Measurements from ENCODE around the gene AHI1.

DNA sequence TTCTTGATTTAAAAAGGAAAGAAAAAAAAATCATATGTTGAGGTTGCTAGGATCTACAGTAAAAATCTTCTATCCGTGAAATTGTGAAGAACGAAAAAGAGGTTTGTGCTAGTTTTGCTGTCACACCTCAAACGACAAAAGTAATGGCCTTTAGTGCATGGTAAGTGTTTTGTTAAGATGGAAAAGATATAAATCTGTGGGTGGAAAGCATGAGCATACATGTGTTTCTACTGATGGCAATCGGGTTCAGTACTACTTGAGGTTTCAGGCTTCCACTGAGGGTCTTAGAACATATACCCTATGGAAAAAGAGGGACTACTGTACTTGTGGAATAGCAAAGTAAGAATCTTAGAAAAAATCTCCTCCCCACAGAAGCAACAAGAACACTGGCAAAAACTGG lies 58.0 kb downstream of the AHI1 start:
- TF ChIP-seq, protein P1, sequence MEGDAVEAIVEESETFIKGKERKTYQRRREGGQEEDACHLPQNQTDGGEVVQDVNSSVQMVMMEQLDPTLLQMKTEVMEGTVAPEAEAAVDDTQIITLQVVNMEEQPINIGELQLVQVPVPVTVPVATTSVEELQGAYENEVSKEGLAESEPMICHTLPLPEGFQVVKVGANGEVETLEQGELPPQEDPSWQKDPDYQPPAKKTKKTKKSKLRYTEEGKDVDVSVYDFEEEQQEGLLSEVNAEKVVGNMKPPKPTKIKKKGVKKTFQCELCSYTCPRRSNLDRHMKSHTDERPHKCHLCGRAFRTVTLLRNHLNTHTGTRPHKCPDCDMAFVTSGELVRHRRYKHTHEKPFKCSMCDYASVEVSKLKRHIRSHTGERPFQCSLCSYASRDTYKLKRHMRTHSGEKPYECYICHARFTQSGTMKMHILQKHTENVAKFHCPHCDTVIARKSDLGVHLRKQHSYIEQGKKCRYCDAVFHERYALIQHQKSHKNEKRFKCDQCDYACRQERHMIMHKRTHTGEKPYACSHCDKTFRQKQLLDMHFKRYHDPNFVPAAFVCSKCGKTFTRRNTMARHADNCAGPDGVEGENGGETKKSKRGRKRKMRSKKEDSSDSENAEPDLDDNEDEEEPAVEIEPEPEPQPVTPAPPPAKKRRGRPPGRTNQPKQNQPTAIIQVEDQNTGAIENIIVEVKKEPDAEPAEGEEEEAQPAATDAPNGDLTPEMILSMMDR (IDR thresholded peaks at IDR 0.05; ENCODE audit: low read length): no peak
- TF ChIP-seq EZH2phosphoT487 (IDR thresholded peaks at IDR 0.05; ENCODE audit: low read length): no peak
